B cell (primary cell): Measurements from ENCODE around the gene LPO. TPM values are rescaled to one million over a fixed set of nuclear protein-coding genes. Genes with fewer than 3 reads are reported as not detected.

Experiments used
- ATAC-seq: fragments of 200-7000 bp; cut with Tn5 transposase; one replicate; pipeline ENCODE4 v1.10.0; 2021; ENCODE audit warnings: low read depth, mild to moderate bottlenecking, moderate number of reproducible peaks, moderate library complexity
- CTCF ChIA-PET: fragments of 350-600 bp; sonication (Branson Sonifier 250); formaldehyde crosslinking; loops from one replicate; lab custom pipeline; 2021; ENCODE audit warnings: antibody characterized with exemption, inconsistent platforms; lab: Charles Lee
- POLR2A ChIA-PET: fragments of 350-600 bp; sonication (Branson Sonifier 250); formaldehyde crosslinking; loops from one replicate; lab custom pipeline; 2021; ENCODE audit warnings: antibody characterized with exemption; lab: Charles Lee
- DNase-seq: peaks from one replicate; pipeline ENCODE4 v3.0.0; 2013
- H2AFZ ChIP-seq: 2 replicates; pipeline ENCODE4 v1.6.1; 2012; ENCODE audit warnings: mild to moderate bottlenecking, low read depth, low read length; ENCODE audit not compliant: insufficient read depth, poor library complexity, severe bottlenecking
- H3K27ac ChIP-seq, 2 donors: 1 replicate in 1 of 2; 2 replicates in 1 of 2; pipeline ENCODE4 v1.5.1; 2012 to 2013; ENCODE audit warnings: low read length in 2 of 2, mild to moderate bottlenecking in 2 of 2, moderate library complexity in 1 of 2
- H3K27me3 ChIP-seq, 4 experiments: fragments of 200-600 bp in 1 of 4; sonication (generic) in 1 of 4; replicated peaks in 1 of 4; 1 replicate in 2 of 4; 2 replicates in 2 of 4; pipeline versions ENCODE4 v1.6.1 to v1.7.0; 2013 to 2016; ENCODE audit warnings: low read length in 3 of 4, mild to moderate bottlenecking in 2 of 4, mixed read lengths in 1 of 4, moderate library complexity in 1 of 4; ENCODE audit not compliant: insufficient read depth in 4 of 4, control insufficient read depth in 3 of 4; ENCODE audit errors: control extremely low read depth in 1 of 4
- H3K36me3 ChIP-seq, 2 experiments: replicated peaks in 1 of 2; 1 replicate in 1 of 2; 2 replicates in 1 of 2; pipeline versions ENCODE4 v1.6.1 to v1.7.1; 2013; ENCODE audit warnings: low read length in 1 of 2; ENCODE audit not compliant: insufficient read depth in 2 of 2, control insufficient read depth in 1 of 2; ENCODE audit errors: control extremely low read depth in 1 of 2, extremely low read depth in 1 of 2
- H3K4me1 ChIP-seq, 2 donors: fragments of 200-600 bp in 1 of 2; sonication (generic) in 1 of 2; 1 replicate in 1 of 2; 2 replicates in 1 of 2; pipeline versions ENCODE4 v1.5.1 to v1.6.1; 2013 to 2017; ENCODE audit warnings: low read length in 2 of 2; ENCODE audit not compliant: control insufficient read depth in 2 of 2, insufficient read depth in 2 of 2
- H3K4me2 ChIP-seq: replicated peaks from 2 replicates; pipeline ENCODE3; 2012; ENCODE audit warnings: mild to moderate bottlenecking, low read depth, low read length; ENCODE audit not compliant: poor library complexity, severe bottlenecking
- H3K4me3 ChIP-seq, 5 experiments: fragments of 200-600 bp in 1 of 5; sonication (generic) in 1 of 5; 1 replicate in 3 of 5; 2 replicates in 2 of 5; pipeline versions ENCODE4 v1.5.1 to v1.7.0; 2011 to 2016; ENCODE audit warnings: low read length in 4 of 5, mild to moderate bottlenecking in 4 of 5, low read depth in 2 of 5, control low read depth in 1 of 5, moderate library complexity in 1 of 5; ENCODE audit not compliant: insufficient read depth in 1 of 5; ENCODE audit errors: control extremely low read depth in 1 of 5, extremely low read depth in 1 of 5
- H3K79me2 ChIP-seq: fragments of 200-600 bp; sonication (generic); one replicate; pipeline ENCODE4 v1.6.0; 2016; ENCODE audit warnings: low read length; ENCODE audit not compliant: control insufficient read depth, insufficient read depth
- H3K9ac ChIP-seq: fragments of 200-600 bp; sonication (generic); 2 replicates; pipeline ENCODE4 v1.6.1; 2017; ENCODE audit warnings: mild to moderate bottlenecking, low read length, moderate library complexity
- H3K9me3 ChIP-seq, 3 donors: one replicate each; pipeline versions ENCODE4 v1.6.1 to v1.7.1; 2013; ENCODE audit warnings: low read length in 2 of 3; ENCODE audit not compliant: control insufficient read depth in 2 of 3, insufficient read depth in 1 of 3; ENCODE audit errors: control extremely low read depth in 1 of 3
- H4K20me1 ChIP-seq: 2 replicates; pipeline ENCODE4 v1.6.0; 2012; ENCODE audit warnings: mild to moderate bottlenecking, low read length; ENCODE audit not compliant: insufficient read depth, control insufficient read depth, poor library complexity, severe bottlenecking
- H3K27ac Mint-ChIP-seq: one replicate; pipeline ENCODE4 v1.8.0; 2021; ENCODE audit warnings: mixed read lengths
- H3K27me3 Mint-ChIP-seq: one replicate; pipeline ENCODE4 v1.8.0; 2021; ENCODE audit warnings: mixed read lengths
- H3K4me1 Mint-ChIP-seq: one replicate; pipeline ENCODE4 v1.8.0; 2021; ENCODE audit warnings: mixed read lengths
- H3K4me3 Mint-ChIP-seq: one replicate; pipeline ENCODE4 v1.8.0; 2021; ENCODE audit warnings: mixed read lengths
- H3K9me3 Mint-ChIP-seq: one replicate; pipeline ENCODE4 v1.8.0; 2022; ENCODE audit warnings: mixed read lengths; ENCODE audit not compliant: insufficient read depth
- EZH2 ChIP-seq: IDR thresholded peaks from 2 replicates; pipeline ENCODE4 v1.6.1; 2012; ENCODE audit warnings: borderline replicate concordance, low read depth, mild to moderate bottlenecking, moderate library complexity, low read length; ENCODE audit not compliant: insufficient read depth, poor library complexity, severe bottlenecking
- WGBS: methylation state at CpG from one replicate; pipeline ENCODE4 v1.1.5; 2013; ENCODE audit warnings: missing lambda C conversion rate; ENCODE audit not compliant: insufficient coverage; 5-methylcytosine and 5-hydroxymethylcytosine counted together
- intact Hi-C: fragments of 100-400 bp; cut with micrococcal nuclease; formaldehyde crosslinking; loops from one replicate; pipeline ENCODE4 v1.10.0; 2022
- polyA plus RNA-seq: library from polyadenylated mRNA; depleted of rRNA; stranded (reverse); fragments of >200 nt; gene quantifications from 2 replicates; pipeline ENCODE4 v1.2.3, GENCODE V29; 2012
- total RNA-seq, 2 donors: library from RNA; stranded (reverse); fragments of 120-200 nt in 1 of 2; gene quantifications; 1 replicate in 1 of 2; 2 replicates in 1 of 2; pipeline versions ENCODE4 v1.2.3 to v1.2.4, GENCODE V29; 2013 to 2022
- TF ChIP-seq, protein P1 (sequence below): fragments of 200-600 bp; IDR thresholded peaks from one replicate; pipeline ENCODE4 v1.8.0; 2022; ENCODE audit warnings: antibody characterized with exemption, mild to moderate bottlenecking

Gene LPO
- total and polyA plus RNA-seq, 2 donors (not counting 1 experiment from before 2014, with no cell fraction given), result not detected

DNA sequence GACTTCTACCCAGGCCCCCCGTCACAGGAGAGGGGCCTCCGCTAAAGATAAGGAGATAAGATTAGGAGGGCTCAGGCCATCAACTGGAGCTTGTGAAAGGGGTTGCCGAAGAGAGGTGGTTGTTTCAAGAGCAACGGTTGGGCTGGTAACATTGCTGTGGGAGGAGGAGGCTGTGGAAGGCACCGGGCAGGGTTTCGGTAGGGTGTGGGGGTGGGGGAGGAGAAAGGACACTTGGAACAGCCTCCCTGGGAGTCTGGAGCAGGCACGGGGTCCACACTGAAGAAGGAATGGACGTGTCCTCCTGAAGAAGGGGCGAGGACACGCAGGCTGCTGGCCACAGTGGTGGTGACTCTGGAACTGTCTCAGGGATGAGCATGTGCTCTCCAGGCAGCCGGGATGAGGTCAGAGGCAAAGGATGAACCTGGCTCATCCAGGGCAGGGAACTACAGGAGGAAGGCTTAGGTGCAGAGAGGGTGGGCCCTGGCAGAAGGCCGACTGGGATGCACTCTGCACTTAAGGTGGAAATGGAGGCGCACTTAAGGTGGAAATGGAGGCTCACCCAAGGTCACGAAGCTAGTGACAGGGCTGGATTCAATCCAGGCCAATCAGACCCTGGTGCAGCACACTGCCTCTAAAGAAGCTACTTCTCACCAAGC, 47.0 kb upstream of the LPO start:
- CTCF ChIA-PET, result interaction anchor here (1.1 kb wide), 1 partner anchor 9 kb away, joined by 3 read pairs; no protein-coding TSS in a partner anchor
- no peak for ATAC-seq

DNA sequence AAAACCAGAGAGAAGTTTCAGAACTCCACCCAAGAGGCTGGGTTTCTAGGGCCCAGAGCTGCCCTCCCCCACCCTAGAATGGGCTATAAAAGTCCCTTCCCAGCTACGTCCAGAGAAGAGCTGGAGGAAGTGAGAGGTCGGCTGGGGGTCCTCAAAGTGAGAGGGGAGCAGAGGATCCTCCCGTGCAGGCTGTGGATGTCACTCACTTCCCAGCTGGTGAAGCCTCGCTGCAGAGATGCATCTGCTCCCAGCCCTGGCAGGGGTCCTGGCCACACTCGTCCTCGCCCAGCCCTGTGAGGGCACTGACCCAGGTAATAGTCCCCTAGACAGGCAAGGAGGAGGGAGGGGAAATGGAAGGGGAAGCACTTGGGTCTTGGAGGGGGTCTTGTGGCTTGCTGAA, 45.8 kb upstream of the LPO start, which contains the start of gene EPX:
TSS of gene EPX (plus strand) at position 115 of the 400 bp plus-strand sequence. CDS start at position 236, 121 bp downstream.
- H3K4me1 Mint-ChIP-seq, result no peaks in the 10 kb centered on the region
- no peaks in the 10 kb centered on the region for H3K36me3 ChIP-seq
- CTCF ChIA-PET, result no interaction called here
- no peak within 1 kb of the TSS for H3K4me3 ChIP-seq
- WGBS, result 56% methylated on average over 5 of the region's 6 CpGs
- no peak within 1 kb of the TSS for H3K4me2 ChIP-seq
- H3K27me3 ChIP-seq, result peaks cover 0 to 5% (median 2%) of the 10 kb centered on the region in 4 experiments
- no peaks in the 10 kb centered on the region for H3K79me2 ChIP-seq
- H3K27ac ChIP-seq, result no peak within 1 kb of the TSS
- no peak within 1 kb of the TSS for H3K27ac Mint-ChIP-seq
- POLR2A ChIA-PET, result no interaction called here
- no peak within 1 kb of the TSS for H3K4me3 Mint-ChIP-seq
- H3K9me3 Mint-ChIP-seq, result no peaks in the 10 kb centered on the region
- intact Hi-C loops, result no loop called here
- peaks cover 38% of the 10 kb centered on the region for H3K27me3 Mint-ChIP-seq
- ATAC-seq (no peak), DNase-seq (no peak)
- no peak for TF ChIP-seq EZH2
- TF ChIP-seq, protein P1, sequence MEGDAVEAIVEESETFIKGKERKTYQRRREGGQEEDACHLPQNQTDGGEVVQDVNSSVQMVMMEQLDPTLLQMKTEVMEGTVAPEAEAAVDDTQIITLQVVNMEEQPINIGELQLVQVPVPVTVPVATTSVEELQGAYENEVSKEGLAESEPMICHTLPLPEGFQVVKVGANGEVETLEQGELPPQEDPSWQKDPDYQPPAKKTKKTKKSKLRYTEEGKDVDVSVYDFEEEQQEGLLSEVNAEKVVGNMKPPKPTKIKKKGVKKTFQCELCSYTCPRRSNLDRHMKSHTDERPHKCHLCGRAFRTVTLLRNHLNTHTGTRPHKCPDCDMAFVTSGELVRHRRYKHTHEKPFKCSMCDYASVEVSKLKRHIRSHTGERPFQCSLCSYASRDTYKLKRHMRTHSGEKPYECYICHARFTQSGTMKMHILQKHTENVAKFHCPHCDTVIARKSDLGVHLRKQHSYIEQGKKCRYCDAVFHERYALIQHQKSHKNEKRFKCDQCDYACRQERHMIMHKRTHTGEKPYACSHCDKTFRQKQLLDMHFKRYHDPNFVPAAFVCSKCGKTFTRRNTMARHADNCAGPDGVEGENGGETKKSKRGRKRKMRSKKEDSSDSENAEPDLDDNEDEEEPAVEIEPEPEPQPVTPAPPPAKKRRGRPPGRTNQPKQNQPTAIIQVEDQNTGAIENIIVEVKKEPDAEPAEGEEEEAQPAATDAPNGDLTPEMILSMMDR, result no peak
- H2AFZ ChIP-seq, result no peak within 1 kb of the TSS
- H3K9ac ChIP-seq, result no peak within 1 kb of the TSS
- H4K20me1 ChIP-seq, result no peaks in the 10 kb centered on the region
- peaks cover 0 to 2% (median 0%) of the 10 kb centered on the region in 3 donors for H3K9me3 ChIP-seq
- H3K4me1 ChIP-seq, result no peaks in the 10 kb centered on the region

More for the DNA sequence above, 47.0 kb upstream of the LPO start:
- Mint-ChIP-seq H3K27ac (no peak overlapping the region), H3K27me3 (peaks cover 32% of the 10 kb centered on the region), H3K4me1 (peaks cover 1% of the 10 kb centered on the region), H3K9me3 (no peaks in the 10 kb centered on the region), H3K4me3 (no peak overlapping the region)
- H4K20me1 ChIP-seq, result no peaks in the 10 kb centered on the region
- intact Hi-C loops, result no loop called here
- H3K4me3 ChIP-seq, result no peak overlapping the region
- TF ChIP-seq, protein P1, result no peak
- TF ChIP-seq EZH2, result no peak
- no peak overlapping the region for H3K27ac ChIP-seq
- WGBS, result 83% methylated on average over 14 of the region's 14 CpGs
- no peak overlapping the region for H3K9ac ChIP-seq
- peaks cover 0 to 2% of the 10 kb centered on the region in 2 donors for H3K4me1 ChIP-seq
- peaks cover 0 to 5% (median 2%) of the 10 kb centered on the region in 4 experiments for H3K27me3 ChIP-seq
- POLR2A ChIA-PET, result no interaction called here
- no peak overlapping the region for H2AFZ ChIP-seq
- peaks cover 0 to 2% (median 0%) of the 10 kb centered on the region in 3 donors for H3K9me3 ChIP-seq
- H3K4me2 ChIP-seq, result no peak overlapping the region
- no peaks in the 10 kb centered on the region for H3K79me2 ChIP-seq
- H3K36me3 ChIP-seq, result no peaks in the 10 kb centered on the region
- no peak for DNase-seq
